GM10847 (cell line): ENCODE results near the gene PDZD8.

Source experiments
- POLR2A ChIP-seq: IDR thresholded peaks from 2 replicates; pipeline ENCODE4 v1.6.1; 2011; ENCODE audit not compliant: insufficient read length; ENCODE audit errors: extremely low read depth

PDZD8 gene

GRCh38 chr10:117365612-117366011, 9.6 kb downstream of the PDZD8 start:
- no peak for TF ChIP-seq POLR2A

GRCh38 chr10:117364110-117364960, 10.9 kb downstream of the PDZD8 start:
- TF ChIP-seq POLR2A: no peak

GRCh38 chr10:117363028-117363427, 12.2 kb downstream of the PDZD8 start:
- TF ChIP-seq POLR2A: no peak

- TF ChIP-seq POLR2A: no peak
These were observed 12.9 kb downstream of the PDZD8 start for GRCh38 chr10:117362313-117362712.

GRCh38 chr10:117360994-117361667, 14.1 kb downstream of the PDZD8 start:
- no peak for TF ChIP-seq POLR2A

- no peak for TF ChIP-seq POLR2A
These were observed 15.2 kb downstream of the PDZD8 start for GRCh38 chr10:117360016-117360415.

GRCh38 chr10:117355072-117355471, 20.2 kb downstream of the PDZD8 start:
- no peak for TF ChIP-seq POLR2A

- no peak for TF ChIP-seq POLR2A
These were observed 21.6 kb downstream of the PDZD8 start for GRCh38 chr10:117353684-117354083.

- TF ChIP-seq POLR2A: no peak
These were observed 22.5 kb downstream of the PDZD8 start for GRCh38 chr10:117352724-117353123.

- no peak for TF ChIP-seq POLR2A
These were observed 23.2 kb downstream of the PDZD8 start for GRCh38 chr10:117351996-117352395.

GRCh38 chr10:117351558-117351957, 23.7 kb downstream of the PDZD8 start:
- TF ChIP-seq POLR2A: no peak

GRCh38 chr10:117350909-117351308, 24.3 kb downstream of the PDZD8 start:
- TF ChIP-seq POLR2A: no peak

- no peak for TF ChIP-seq POLR2A
These were observed 27.0 kb downstream of the PDZD8 start for GRCh38 chr10:117348236-117348635.

- no peak for TF ChIP-seq POLR2A
These were observed 28.7 kb downstream of the PDZD8 start for GRCh38 chr10:117346574-117346973.

- no peak for TF ChIP-seq POLR2A
These were observed 30.1 kb downstream of the PDZD8 start for GRCh38 chr10:117345143-117345542.

GRCh38 chr10:117342641-117343040, 32.6 kb downstream of the PDZD8 start:
- TF ChIP-seq POLR2A: no peak
